Natural killer cell treated with Interleukin-12 subunit alpha and Interleukin-12 subunit beta and Interleukin-15 and Interleukin-18, amount 100 ng/mL, for 72 hours (primary cell): Measurements from ENCODE around the gene TMEM138. TPM values are rescaled to one million over a fixed set of nuclear protein-coding genes. Genes with fewer than 3 reads are reported as not detected.
A peak's percentile ranks its signal among the peaks of the same experiment; 100 is the strongest.

Experiments used
- ATAC-seq, 2 donors: fragments of 150-1000 bp; cut with Tn5 transposase in 1 of 2; sonication (Bioruptor Pico), chemical (Tn5 transposase) in 1 of 2; 2 replicates each; pipeline ENCODE4 v1.10.0; 2021
- DNase-seq: peaks from one replicate; pipeline ENCODE4 v3.0.0; 2022; ENCODE audit warnings: low spot score
- H3K27ac Mint-ChIP-seq, 2 donors: 1 replicate in 1 of 2; 2 replicates in 1 of 2; pipeline ENCODE4 v1.8.0; 2022; ENCODE audit warnings: mixed read lengths in 2 of 2, mild to moderate bottlenecking in 1 of 2, moderate library complexity in 1 of 2
- H3K27me3 Mint-ChIP-seq, 2 donors: 1 replicate in 1 of 2; 2 replicates in 1 of 2; pipeline ENCODE4 v1.8.0; 2022; ENCODE audit warnings: mixed read lengths in 2 of 2
- H3K36me3 Mint-ChIP-seq: one replicate; pipeline ENCODE4 v1.8.0; 2022; ENCODE audit warnings: mixed read lengths
- H3K4me1 Mint-ChIP-seq, 2 donors: 1 replicate in 1 of 2; 2 replicates in 1 of 2; pipeline ENCODE4 v1.8.0; 2022; ENCODE audit warnings: low read depth in 2 of 2, mixed read lengths in 2 of 2, mild to moderate bottlenecking in 1 of 2
- H3K4me3 Mint-ChIP-seq: one replicate; pipeline ENCODE4 v1.8.0; 2022; ENCODE audit warnings: mixed read lengths
- H3K9me3 Mint-ChIP-seq: 2 replicates; pipeline ENCODE4 v1.8.0; 2022; ENCODE audit warnings: mixed read lengths
- total RNA-seq, 2 donors: library from RNA; stranded (reverse); gene quantifications; one replicate each; pipeline ENCODE4 v1.2.3, GENCODE V29; 2022

TMEM138 gene
- total RNA-seq, 2 donors from 2014 or later = 56.1 to 107 TPM

DNA sequence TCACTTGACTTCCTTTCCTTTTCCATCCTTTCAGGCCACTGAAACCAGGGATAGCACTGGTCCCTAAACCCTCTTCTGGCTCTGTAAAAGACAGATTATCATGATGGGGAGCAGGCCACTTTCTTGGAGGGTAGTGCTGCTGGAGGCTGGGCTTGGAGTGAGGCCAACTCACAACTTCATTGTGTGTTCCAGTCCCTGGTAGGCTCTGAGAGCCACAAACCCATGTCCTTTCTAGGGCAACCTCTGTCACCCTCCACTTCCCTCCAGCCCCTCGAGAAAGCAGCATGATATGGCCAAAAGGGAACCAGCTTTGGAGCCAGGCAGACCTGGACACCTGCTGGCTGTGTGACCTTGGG, 26.8 kb upstream of the TMEM138 start:
- no peaks in the 10 kb centered on the region for H3K9me3 Mint-ChIP-seq
- H3K4me1 Mint-ChIP-seq = peaks cover 35 to 38% of the 10 kb centered on the region in 2 donors
- peak overlapping the region; percentile 64 to 98 for H3K27ac Mint-ChIP-seq
- ATAC-seq (no peak), DNase-seq (no peak)
- H3K4me3 Mint-ChIP-seq = no peak overlapping the region
- peaks cover 7% of the 10 kb centered on the region for H3K36me3 Mint-ChIP-seq
- H3K27me3 Mint-ChIP-seq = no peaks in the 10 kb centered on the region

GRCh38 chr11:61336171-61336935, 25.8 kb upstream of the TMEM138 start:
- no peak overlapping the region for H3K4me3 Mint-ChIP-seq
- H3K27ac Mint-ChIP-seq = peak overlapping the region; percentile 64 to 70
- peaks cover 7% of the 10 kb centered on the region for H3K36me3 Mint-ChIP-seq
- H3K4me1 Mint-ChIP-seq = peaks cover 28 to 31% of the 10 kb centered on the region in 2 donors
- DNase-seq (peak; percentile 82), ATAC-seq (peak; percentile 62 to 67)
- H3K27me3 Mint-ChIP-seq = no peaks in the 10 kb centered on the region
- no peaks in the 10 kb centered on the region for H3K9me3 Mint-ChIP-seq

DNA sequence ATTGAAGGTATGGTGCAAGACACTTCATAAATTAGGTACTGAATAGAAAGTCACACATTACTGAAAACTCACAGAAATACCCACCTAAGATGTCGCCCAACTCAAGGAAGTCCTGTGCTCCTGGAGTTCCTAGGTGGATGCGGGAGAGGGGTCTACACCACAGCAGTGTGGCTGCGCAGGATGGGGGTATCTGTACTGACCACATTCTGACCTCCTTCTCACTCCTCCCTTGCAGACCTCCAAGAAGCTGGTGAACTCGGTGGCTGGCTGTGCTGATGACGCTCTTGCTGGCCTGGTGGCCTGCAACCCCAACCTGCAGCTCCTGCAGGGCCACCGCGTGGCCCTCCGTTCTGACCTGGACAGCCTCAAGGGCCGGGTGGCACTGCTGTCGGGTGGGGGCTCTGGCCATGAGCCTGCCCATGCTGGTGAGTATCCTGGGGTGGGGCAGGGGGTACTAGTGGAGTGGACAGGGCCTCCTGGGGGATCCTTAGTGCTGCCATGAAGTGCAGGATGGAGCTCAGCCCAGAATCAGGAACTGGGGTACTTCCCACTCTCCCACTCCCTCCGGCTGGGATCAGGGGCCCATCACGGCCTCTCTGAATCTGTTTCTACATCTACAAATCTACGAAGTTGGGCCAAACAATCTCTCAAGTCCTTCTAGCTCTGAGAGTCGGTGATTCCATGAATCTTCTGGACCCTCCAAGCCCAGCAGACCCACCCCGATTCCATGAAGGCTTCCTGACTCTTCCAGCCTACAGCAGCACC, 24.3 kb upstream of the TMEM138 start:
- H3K36me3 Mint-ChIP-seq = no peaks in the 10 kb centered on the region
- peaks cover 16 to 19% of the 10 kb centered on the region in 2 donors for H3K4me1 Mint-ChIP-seq
- no peaks in the 10 kb centered on the region for H3K9me3 Mint-ChIP-seq
- no peaks in the 10 kb centered on the region for H3K27me3 Mint-ChIP-seq
- no peak overlapping the region for H3K4me3 Mint-ChIP-seq
- no peak overlapping the region for H3K27ac Mint-ChIP-seq
- ATAC-seq (no peak), DNase-seq (no peak)

GRCh38 chr11:61338783-61339489, 23.2 kb upstream of the TMEM138 start:
- no peaks in the 10 kb centered on the region for H3K27me3 Mint-ChIP-seq
- no peak overlapping the region for H3K4me3 Mint-ChIP-seq
- no peak overlapping the region for H3K27ac Mint-ChIP-seq
- ATAC-seq = no peak
- H3K9me3 Mint-ChIP-seq = no peaks in the 10 kb centered on the region
- no peaks in the 10 kb centered on the region for H3K36me3 Mint-ChIP-seq
- DNase-seq = no peak
- H3K4me1 Mint-ChIP-seq = peaks cover 9 to 11% of the 10 kb centered on the region in 2 donors

DNA sequence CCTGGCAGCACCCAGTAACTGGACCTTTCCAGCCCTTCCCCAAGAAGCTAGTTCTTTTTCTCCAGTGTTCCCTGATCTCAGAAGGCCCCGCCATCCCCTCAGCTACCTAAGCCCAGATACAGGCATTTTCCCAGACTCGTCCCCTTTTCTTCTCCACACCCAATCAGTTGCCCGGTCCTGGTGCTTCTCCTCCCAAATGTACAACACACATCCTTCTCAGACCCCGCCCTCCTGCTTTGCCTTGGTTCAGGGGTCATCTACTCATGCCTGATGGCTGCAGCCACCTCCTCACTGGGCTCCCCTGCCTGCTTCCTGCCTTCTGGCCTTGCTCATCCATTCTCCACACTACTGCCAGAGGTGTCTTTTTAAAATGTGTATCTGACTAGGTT, 22.7 kb upstream of the TMEM138 start:
- Mint-ChIP-seq H3K4me1 (peaks cover 5 to 9% of the 10 kb centered on the region in 2 donors), H3K4me3 (no peak overlapping the region), H3K36me3 (no peaks in the 10 kb centered on the region), H3K27ac (no peak overlapping the region), H3K27me3 (no peaks in the 10 kb centered on the region), H3K9me3 (no peaks in the 10 kb centered on the region)
- ATAC-seq (no peak), DNase-seq (no peak)

DNA sequence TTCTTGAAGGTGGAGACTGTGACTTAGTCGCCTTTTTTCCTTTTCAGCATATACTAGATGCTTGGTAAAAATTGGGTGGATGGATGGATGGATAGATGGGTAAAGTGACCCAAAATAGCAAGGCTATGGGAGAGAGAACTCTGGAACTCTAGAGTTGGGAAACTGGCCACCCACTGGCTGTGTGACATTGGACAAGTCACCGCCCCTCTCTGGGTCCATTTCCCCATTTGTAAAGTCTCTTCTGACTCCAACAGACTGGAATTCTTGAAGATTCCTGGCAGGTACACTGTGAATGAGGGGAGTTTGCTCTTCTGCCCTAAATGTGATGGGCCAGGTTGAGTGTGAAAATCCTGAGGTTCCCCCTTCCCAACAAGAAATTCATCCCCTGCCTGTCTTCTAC, 21.2 kb upstream of the TMEM138 start:
- Mint-ChIP-seq H3K9me3 (no peaks in the 10 kb centered on the region), H3K4me1 (peaks cover 5 to 9% of the 10 kb centered on the region in 2 donors), H3K27me3 (no peaks in the 10 kb centered on the region), H3K36me3 (no peaks in the 10 kb centered on the region), H3K27ac (no peak overlapping the region), H3K4me3 (no peak overlapping the region)
- no peak for DNase-seq
- no peak for ATAC-seq

DNA sequence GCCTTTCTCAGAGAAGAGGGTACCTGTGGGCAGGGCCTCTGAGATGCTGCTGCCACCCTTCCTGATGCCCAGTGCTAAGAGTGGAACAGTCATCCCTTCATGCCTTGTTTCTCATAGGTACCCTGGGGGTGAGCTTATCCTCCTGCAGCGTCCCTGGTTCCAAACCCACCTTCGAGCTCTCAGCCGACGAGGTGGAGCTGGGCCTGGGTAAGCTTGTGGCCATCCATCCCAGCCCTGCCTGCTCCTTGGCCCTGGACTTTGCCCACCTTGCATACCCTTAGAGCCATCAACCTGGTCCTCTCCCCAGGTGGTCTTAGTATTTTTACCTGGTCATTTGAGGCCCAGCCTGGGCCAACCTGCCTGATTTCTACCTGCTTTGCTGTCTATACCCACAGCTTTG, 20.5 kb upstream of the TMEM138 start:
- Mint-ChIP-seq H3K4me3 (no peak overlapping the region), H3K36me3 (no peaks in the 10 kb centered on the region), H3K4me1 (peaks cover 5 to 9% of the 10 kb centered on the region in 2 donors), H3K9me3 (no peaks in the 10 kb centered on the region), H3K27me3 (no peaks in the 10 kb centered on the region), H3K27ac (no peak overlapping the region)
- ATAC-seq (no peak), DNase-seq (no peak)

DNA sequence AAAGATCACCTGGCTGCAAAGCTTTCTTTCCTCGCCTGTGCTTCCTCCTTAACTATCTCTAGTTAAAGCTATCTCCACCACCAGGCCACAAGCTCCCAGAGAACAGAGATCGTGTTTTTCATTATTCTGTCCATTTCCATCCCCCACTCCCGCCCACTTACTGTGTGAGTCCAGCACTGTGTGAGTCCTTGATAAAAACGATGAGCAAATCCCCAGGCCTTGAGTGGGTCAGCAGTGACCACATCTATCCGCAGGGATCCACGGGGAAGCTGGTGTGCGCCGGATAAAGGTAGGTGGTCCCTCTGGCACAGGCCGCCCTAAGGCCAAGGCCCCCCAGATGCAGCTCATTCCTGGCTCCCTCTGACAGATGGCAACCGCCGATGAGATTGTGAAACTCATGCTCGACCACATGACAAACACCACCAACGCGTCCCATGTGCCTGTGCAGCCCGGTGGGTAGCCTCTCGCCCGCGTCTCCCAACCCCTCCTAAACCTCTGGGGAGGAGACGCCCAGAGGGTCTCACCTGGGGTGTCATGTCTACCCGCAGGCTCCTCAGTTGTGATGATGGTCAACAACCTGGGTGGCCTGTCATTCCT, 19.9 kb upstream of the TMEM138 start:
- ATAC-seq = no peak
- Mint-ChIP-seq H3K4me1 (peaks cover 0 to 5% of the 10 kb centered on the region in 2 donors), H3K36me3 (no peaks in the 10 kb centered on the region), H3K27ac (no peak overlapping the region), H3K4me3 (no peak overlapping the region), H3K9me3 (no peaks in the 10 kb centered on the region), H3K27me3 (no peaks in the 10 kb centered on the region)
- DNase-seq = no peak

- Mint-ChIP-seq H3K36me3 (no peaks in the 10 kb centered on the region), H3K9me3 (no peaks in the 10 kb centered on the region), H3K4me3 (no peak overlapping the region), H3K27ac (no peak overlapping the region), H3K27me3 (no peaks in the 10 kb centered on the region), H3K4me1 (no peaks in the 10 kb centered on the region)
- DNase-seq (no peak), ATAC-seq (no peak)
Measured at GRCh38 chr11:61343792-61344745, 18.1 kb upstream of the TMEM138 start.

DNA sequence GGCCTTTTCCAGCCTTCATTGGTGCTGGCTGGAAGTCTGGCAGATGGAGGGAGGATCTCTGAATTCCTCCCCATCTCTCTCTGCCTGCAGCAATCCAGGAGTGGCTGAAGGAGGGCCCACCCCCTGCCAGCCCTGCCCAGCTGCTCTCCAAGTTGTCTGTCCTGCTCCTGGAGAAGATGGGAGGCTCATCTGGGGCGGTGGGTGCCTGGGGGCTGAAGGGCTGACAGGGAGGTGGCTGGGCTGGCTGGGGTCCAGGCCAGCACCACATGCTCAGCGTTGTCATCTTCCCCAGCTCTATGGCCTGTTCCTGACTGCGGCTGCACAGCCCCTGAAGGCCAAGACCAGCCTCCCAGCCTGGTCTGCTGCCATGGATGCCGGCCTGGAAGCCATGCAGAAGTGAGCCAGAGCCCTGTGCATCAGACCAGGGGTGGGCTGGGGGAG, 17.0 kb upstream of the TMEM138 start:
- Mint-ChIP-seq H3K4me1 (peaks cover 0 to 3% of the 10 kb centered on the region in 2 donors), H3K27me3 (no peaks in the 10 kb centered on the region), H3K4me3 (no peak overlapping the region), H3K36me3 (peaks cover 5% of the 10 kb centered on the region), H3K9me3 (no peaks in the 10 kb centered on the region), H3K27ac (no peak overlapping the region)
- no peak for DNase-seq
- no peak for ATAC-seq

DNA sequence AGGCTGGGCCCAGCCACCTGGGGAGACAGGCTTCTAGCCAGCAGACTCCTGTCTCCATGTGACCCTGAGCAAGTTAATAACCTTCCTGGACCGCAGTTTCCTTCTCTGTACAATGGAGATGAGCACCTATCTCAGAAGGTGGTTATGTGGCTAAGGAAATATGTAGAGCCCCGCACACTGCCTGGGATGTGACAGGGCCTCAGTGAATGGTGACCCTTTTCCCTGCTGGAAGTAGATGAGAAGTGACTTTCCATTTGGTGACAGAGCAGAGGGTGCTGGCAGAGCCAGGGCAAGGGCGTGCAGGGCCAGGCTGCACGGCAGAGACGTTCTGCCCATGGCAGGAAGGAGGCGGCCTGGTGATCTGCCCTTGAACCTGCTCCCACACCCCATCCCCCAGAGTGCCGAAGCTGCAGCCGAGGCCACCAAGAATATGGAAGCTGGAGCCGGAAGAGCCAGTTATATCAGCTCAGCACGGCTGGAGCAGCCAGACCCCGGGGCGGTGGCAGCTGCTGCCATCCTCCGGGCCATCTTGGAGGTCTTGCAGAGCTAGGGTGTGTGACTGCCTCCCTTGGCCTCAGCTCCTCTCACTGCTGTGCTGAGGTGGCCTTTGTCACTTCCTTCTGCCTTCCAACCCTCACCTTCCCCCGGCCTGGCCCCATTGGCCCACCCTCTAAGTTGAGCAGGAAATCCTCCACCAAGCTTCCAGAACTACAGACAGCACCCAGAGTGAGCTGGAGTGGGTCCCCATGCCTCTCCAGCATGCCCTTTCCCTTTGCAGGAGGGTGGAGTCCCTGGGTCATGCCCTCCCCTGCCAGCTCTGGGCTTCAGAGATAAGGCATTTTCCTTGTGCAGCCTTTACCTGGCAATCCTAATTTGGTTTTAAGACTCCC, 16.0 kb upstream of the TMEM138 start:
- H3K36me3 Mint-ChIP-seq = peaks cover 5% of the 10 kb centered on the region
- ATAC-seq (no peak), DNase-seq (no peak)
- H3K27ac Mint-ChIP-seq = no peak overlapping the region
- H3K4me1 Mint-ChIP-seq = peaks cover 0 to 3% of the 10 kb centered on the region in 2 donors
- H3K27me3 Mint-ChIP-seq = no peaks in the 10 kb centered on the region
- H3K4me3 Mint-ChIP-seq = no peak overlapping the region
- H3K9me3 Mint-ChIP-seq = no peaks in the 10 kb centered on the region

- peaks cover 0 to 3% of the 10 kb centered on the region in 2 donors for H3K4me1 Mint-ChIP-seq
- H3K4me3 Mint-ChIP-seq = no peak overlapping the region
- no peak for DNase-seq
- H3K27me3 Mint-ChIP-seq = no peaks in the 10 kb centered on the region
- peaks cover 5% of the 10 kb centered on the region for H3K36me3 Mint-ChIP-seq
- ATAC-seq = peak; percentile 49 to 54
- H3K27ac Mint-ChIP-seq = no peak overlapping the region
- no peaks in the 10 kb centered on the region for H3K9me3 Mint-ChIP-seq
Measured at GRCh38 chr11:61347916-61348461, 14.2 kb upstream of the TMEM138 start.
